Panc1 (cell line): Measurements from ENCODE around the gene TMEM63C. TPM values are rescaled to one million over a fixed set of nuclear protein-coding genes. Genes with fewer than 3 reads are reported as not detected.

ENCODE experiments used
- ATAC-seq: fragments of 200-7000 bp; cut with Tn5 transposase; 2 replicates; pipeline ENCODE4 v1.9.1; 2020; ENCODE audit warnings: mild to moderate bottlenecking, moderate library complexity
- BruUV-seq: library from RNA; stranded (reverse); fragments of 400-500 nt; replicated peaks from 2 replicates; lab custom pipeline; 2021; lab: Mats Ljungman, UMichigan
- CTCF ChIA-PET: fragments of 300-600 bp; sonication (Branson Sonifier 250); formaldehyde crosslinking; loops from one replicate; lab custom pipeline; 2022; ENCODE audit warnings: antibody characterized with exemption; lab: Charles Lee
- POLR2A ChIA-PET: fragments of 300-600 bp; sonication (Branson Sonifier 250); formaldehyde crosslinking; loops from one replicate; lab custom pipeline; 2022; ENCODE audit warnings: antibody characterized with exemption; lab: Charles Lee
- DNase-seq: peaks from one replicate; pipeline ENCODE4 v3.0.0-alpha.2; 2010; ENCODE audit warnings: low read depth, low spot score
- H3K27ac ChIP-seq: 2 replicates; pipeline ENCODE4 v1.5.1; 2011; ENCODE audit warnings: mild to moderate bottlenecking, low read length, inconsistent platforms
- H3K27me3 ChIP-seq: fragments of 200-500 bp; sonication (Bioruptor generic); 2 replicates; pipeline ENCODE4 v1.6.0; 2014; ENCODE audit warnings: low read length, inconsistent platforms; ENCODE audit not compliant: control insufficient read depth, insufficient read depth
- H3K36me3 ChIP-seq: fragments of 200-500 bp; sonication (Bioruptor generic); 2 replicates; pipeline ENCODE4 v1.5.1; 2014; ENCODE audit warnings: inconsistent platforms, mild to moderate bottlenecking, low read length, moderate library complexity; ENCODE audit not compliant: control insufficient read depth, insufficient read depth
- H3K4me1 ChIP-seq: 2 replicates; pipeline ENCODE4 v1.5.1; 2011; ENCODE audit warnings: inconsistent platforms, mild to moderate bottlenecking, low read length, moderate library complexity; ENCODE audit not compliant: control insufficient read depth, insufficient read depth
- H3K4me3 ChIP-seq, 2 experiments: 2 replicates each; pipeline ENCODE4 v1.5.1; 2011 to 2012; ENCODE audit warnings: low read depth in 2 of 2, low read length in 2 of 2, mild to moderate bottlenecking in 2 of 2, inconsistent platforms in 1 of 2, moderate library complexity in 1 of 2
- H3K9me3 ChIP-seq: fragments of 200-500 bp; sonication (Bioruptor generic); 2 replicates; pipeline ENCODE4 v1.5.1; 2014; ENCODE audit warnings: low read depth, mild to moderate bottlenecking, inconsistent platforms, low read length, moderate library complexity; ENCODE audit not compliant: control insufficient read depth, insufficient read depth
- POLR2AphosphoS5 ChIP-seq: IDR thresholded peaks from 2 replicates; pipeline ENCODE4 v1.6.1; 2012; ENCODE audit warnings: mild to moderate bottlenecking, low read depth, low read length, moderate library complexity
- SIN3A ChIP-seq: IDR thresholded peaks from 2 replicates; pipeline ENCODE4 v1.6.1; 2012; ENCODE audit warnings: low read depth, mild to moderate bottlenecking, low read length, moderate library complexity, borderline replicate concordance; ENCODE audit not compliant: insufficient read depth
- TCF7L2 ChIP-seq: IDR thresholded peaks from 2 replicates; pipeline ENCODE4 v1.6.1; 2011; ENCODE audit warnings: mild to moderate bottlenecking, low read depth, low read length, inconsistent platforms
- in situ Hi-C: cut with HindIII; loops from 2 replicates; pipeline ENCODE4 v1.10.0; 2016; ENCODE audit warnings: low sequenced_read_pairs, low pct_unique_long_range_greater_than_20kb
- intact Hi-C: fragments of 100-400 bp; cut with micrococcal nuclease; formaldehyde crosslinking; loops from one replicate; pipeline ENCODE4 v1.10.0; 2022; ENCODE audit not compliant: unreplicated experiment
- total RNA-seq: library from RNA; stranded (reverse); gene quantifications from one replicate; pipeline ENCODE4 v1.2.1, GENCODE V29; 2021; ENCODE audit not compliant: unreplicated experiment
- TF ChIP-seq, protein P1 (sequence below), 2 experiments: IDR thresholded peaks; 2 replicates each; pipeline ENCODE4 v1.6.1; 2011 to 2012; ENCODE audit warnings: low read depth in 2 of 2, control low read depth in 1 of 2, low read length in 1 of 2, mild to moderate bottlenecking in 1 of 2, moderate library complexity in 1 of 2; ENCODE audit not compliant: insufficient read depth in 1 of 2
- TF ChIP-seq, protein P2 (sequence below): fragments of 450-650 bp; IDR thresholded peaks from 2 replicates; pipeline ENCODE4 v1.5.1; 2017; ENCODE audit warnings: mild to moderate bottlenecking

Gene TMEM63C
- total RNA-seq, 1 experiment from 2014 or later, result 2.4 TPM

DNA sequence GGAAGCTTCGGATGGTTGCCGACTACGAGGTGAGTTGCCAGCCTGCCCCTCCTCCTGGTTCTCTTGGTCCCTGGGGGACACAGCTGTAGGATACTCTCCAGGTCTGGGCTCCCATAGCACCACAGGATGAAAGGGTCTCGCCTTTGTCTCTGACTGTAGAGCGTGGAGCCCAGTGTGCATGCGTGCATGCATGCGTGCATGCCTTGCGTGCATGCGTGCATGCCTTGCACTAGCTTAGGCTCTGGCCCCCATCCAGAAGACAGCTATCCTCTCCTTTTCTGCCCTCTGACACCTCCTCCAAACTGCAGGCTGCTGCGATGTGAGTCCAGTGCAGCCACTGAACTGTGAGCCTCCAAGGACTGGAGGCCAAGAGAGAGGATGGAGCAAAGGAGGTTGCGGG, 70.3 kb downstream of the TMEM63C start:
- H3K36me3 ChIP-seq, result no peaks in the 10 kb centered on the region
- TF ChIP-seq, protein P1, sequence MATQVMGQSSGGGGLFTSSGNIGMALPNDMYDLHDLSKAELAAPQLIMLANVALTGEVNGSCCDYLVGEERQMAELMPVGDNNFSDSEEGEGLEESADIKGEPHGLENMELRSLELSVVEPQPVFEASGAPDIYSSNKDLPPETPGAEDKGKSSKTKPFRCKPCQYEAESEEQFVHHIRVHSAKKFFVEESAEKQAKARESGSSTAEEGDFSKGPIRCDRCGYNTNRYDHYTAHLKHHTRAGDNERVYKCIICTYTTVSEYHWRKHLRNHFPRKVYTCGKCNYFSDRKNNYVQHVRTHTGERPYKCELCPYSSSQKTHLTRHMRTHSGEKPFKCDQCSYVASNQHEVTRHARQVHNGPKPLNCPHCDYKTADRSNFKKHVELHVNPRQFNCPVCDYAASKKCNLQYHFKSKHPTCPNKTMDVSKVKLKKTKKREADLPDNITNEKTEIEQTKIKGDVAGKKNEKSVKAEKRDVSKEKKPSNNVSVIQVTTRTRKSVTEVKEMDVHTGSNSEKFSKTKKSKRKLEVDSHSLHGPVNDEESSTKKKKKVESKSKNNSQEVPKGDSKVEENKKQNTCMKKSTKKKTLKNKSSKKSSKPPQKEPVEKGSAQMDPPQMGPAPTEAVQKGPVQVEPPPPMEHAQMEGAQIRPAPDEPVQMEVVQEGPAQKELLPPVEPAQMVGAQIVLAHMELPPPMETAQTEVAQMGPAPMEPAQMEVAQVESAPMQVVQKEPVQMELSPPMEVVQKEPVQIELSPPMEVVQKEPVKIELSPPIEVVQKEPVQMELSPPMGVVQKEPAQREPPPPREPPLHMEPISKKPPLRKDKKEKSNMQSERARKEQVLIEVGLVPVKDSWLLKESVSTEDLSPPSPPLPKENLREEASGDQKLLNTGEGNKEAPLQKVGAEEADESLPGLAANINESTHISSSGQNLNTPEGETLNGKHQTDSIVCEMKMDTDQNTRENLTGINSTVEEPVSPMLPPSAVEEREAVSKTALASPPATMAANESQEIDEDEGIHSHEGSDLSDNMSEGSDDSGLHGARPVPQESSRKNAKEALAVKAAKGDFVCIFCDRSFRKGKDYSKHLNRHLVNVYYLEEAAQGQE (IDR thresholded peaks at IDR 0.05; ENCODE audit: insufficient read depth in 1 of 2, low read depth in 2 of 2, low read length in 1 of 2), result no peak
- TF ChIP-seq, protein P2, sequence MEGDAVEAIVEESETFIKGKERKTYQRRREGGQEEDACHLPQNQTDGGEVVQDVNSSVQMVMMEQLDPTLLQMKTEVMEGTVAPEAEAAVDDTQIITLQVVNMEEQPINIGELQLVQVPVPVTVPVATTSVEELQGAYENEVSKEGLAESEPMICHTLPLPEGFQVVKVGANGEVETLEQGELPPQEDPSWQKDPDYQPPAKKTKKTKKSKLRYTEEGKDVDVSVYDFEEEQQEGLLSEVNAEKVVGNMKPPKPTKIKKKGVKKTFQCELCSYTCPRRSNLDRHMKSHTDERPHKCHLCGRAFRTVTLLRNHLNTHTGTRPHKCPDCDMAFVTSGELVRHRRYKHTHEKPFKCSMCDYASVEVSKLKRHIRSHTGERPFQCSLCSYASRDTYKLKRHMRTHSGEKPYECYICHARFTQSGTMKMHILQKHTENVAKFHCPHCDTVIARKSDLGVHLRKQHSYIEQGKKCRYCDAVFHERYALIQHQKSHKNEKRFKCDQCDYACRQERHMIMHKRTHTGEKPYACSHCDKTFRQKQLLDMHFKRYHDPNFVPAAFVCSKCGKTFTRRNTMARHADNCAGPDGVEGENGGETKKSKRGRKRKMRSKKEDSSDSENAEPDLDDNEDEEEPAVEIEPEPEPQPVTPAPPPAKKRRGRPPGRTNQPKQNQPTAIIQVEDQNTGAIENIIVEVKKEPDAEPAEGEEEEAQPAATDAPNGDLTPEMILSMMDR, result no peak
- no peak for TF ChIP-seq SIN3A
- TF ChIP-seq POLR2AphosphoS5, result no peak
- TF ChIP-seq TCF7L2, result no peak
- ChIA-PET CTCF (no interaction called here), POLR2A (no interaction called here)
- in situ Hi-C loops, result no loop called here
- no peak overlapping the region for H3K27ac ChIP-seq
- intact Hi-C loops, result no loop called here
- no peak for ATAC-seq
- no peaks in the 10 kb centered on the region for H3K27me3 ChIP-seq
- H3K4me1 ChIP-seq, result no peaks in the 10 kb centered on the region
- no TSS peak for BruUV-seq
- no peak overlapping the region for H3K4me3 ChIP-seq
- H3K9me3 ChIP-seq, result no peaks in the 10 kb centered on the region
- no peak for DNase-seq

DNA sequence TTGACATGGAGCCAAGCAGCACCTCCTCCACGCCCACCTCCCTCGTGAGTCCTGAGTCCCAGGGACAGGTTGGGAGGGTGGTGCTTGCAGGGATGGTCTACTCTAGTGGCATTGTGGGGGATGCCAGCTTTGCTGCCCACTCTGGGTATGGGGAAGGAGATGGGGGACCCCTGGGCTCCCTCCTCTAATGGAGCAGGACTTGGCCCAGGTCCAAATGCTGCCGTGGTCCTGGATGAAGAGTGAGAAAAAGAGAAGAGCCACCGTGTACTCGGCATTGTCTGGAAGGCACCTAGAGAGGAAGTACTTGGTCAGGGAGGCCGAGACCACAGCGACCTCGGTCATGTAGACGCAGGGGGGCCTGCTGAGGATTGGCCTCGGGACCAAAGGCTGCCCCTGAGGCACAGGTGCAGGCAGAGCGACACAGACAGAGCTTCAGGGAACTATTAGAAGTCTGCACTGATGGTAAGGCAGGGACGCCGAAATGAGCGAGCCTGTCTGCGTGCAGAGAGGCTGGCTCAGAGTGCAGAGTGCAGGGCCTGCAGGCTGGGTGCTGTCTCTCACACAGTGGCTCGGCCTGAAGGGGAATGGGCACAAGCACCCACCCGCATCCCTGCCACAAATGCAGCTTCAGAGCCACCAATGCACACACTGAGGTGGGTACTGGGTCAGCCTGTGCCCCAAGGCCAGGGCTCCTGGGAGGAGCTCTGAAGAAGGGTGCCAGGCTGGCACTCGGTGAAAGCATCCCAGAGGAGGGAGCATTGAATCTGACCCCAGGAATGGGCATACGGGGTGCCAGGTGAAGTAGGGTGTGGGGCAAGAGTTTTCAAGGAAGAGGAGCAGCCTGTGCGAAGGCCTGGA, 72.0 kb downstream of the TMEM63C start:
- in situ Hi-C loops (no loop called here), intact Hi-C loops (no loop called here)
- H3K4me1 ChIP-seq, result no peaks in the 10 kb centered on the region
- TF ChIP-seq, protein P1 (IDR thresholded peaks at IDR 0.05; ENCODE audit: insufficient read depth in 1 of 2, low read depth in 2 of 2, low read length in 1 of 2), result no peak
- no peak for TF ChIP-seq TCF7L2
- TF ChIP-seq, protein P2, result no peak
- no peak for TF ChIP-seq POLR2AphosphoS5
- no peak for TF ChIP-seq SIN3A
- CTCF ChIA-PET, result no interaction called here
- no peak overlapping the region for H3K4me3 ChIP-seq
- DNase-seq, result no peak
- H3K27me3 ChIP-seq, result no peaks in the 10 kb centered on the region
- POLR2A ChIA-PET, result no interaction called here
- no TSS peak for BruUV-seq
- no peaks in the 10 kb centered on the region for H3K36me3 ChIP-seq
- no peaks in the 10 kb centered on the region for H3K9me3 ChIP-seq
- no peak overlapping the region for H3K27ac ChIP-seq
- no peak for ATAC-seq
